Measurements from ENCODE around the gene MICAL1.

Gene MICAL1

DNA sequence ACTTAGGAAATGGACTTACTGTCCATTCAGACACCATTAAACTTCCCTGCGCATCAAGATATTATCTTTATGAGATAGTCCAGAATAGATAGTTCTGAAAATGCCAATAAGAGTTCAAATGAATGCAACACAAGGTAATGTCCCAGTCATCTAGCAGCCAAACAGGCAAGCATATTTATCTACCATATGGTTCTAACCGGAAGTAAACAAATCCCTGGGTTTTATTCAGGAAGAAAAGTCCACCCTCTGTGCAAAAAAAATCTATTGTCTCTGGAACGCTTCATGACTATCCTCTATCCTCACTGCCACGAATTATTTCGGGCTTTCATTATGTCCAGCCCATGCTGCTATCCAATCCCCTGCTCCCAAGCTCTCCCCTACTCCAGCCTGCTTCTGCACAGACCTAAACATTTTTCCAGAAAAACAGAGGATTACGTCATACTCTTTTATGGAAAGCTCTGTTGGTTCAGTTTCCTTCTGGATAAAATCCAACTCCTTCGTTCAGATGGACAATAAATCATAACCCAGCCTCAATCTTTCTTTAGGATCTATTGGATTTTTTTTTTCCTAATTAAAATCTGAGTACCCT is 26.6 kb downstream of the MICAL1 start:
- no peaks in the 10 kb centered on the region for H3K27me3 ChIP-seq (ENCODE audit: insufficient read depth, low read depth, severe bottlenecking)
- no peak overlapping the region for H3K27ac ChIP-seq
- no peaks in the 10 kb centered on the region for H3K9me3 ChIP-seq (ENCODE audit: severe bottlenecking)
- TF ChIP-seq, protein P1, sequence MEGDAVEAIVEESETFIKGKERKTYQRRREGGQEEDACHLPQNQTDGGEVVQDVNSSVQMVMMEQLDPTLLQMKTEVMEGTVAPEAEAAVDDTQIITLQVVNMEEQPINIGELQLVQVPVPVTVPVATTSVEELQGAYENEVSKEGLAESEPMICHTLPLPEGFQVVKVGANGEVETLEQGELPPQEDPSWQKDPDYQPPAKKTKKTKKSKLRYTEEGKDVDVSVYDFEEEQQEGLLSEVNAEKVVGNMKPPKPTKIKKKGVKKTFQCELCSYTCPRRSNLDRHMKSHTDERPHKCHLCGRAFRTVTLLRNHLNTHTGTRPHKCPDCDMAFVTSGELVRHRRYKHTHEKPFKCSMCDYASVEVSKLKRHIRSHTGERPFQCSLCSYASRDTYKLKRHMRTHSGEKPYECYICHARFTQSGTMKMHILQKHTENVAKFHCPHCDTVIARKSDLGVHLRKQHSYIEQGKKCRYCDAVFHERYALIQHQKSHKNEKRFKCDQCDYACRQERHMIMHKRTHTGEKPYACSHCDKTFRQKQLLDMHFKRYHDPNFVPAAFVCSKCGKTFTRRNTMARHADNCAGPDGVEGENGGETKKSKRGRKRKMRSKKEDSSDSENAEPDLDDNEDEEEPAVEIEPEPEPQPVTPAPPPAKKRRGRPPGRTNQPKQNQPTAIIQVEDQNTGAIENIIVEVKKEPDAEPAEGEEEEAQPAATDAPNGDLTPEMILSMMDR (IDR thresholded peaks at IDR 0.05; ENCODE audit: low read depth, low read length) = no peak
- DNase-seq = no peak
- no peaks in the 10 kb centered on the region for H3K36me3 ChIP-seq
- H3K4me3 ChIP-seq (ENCODE audit: low read depth, low read length) = no peak overlapping the region

DNA sequence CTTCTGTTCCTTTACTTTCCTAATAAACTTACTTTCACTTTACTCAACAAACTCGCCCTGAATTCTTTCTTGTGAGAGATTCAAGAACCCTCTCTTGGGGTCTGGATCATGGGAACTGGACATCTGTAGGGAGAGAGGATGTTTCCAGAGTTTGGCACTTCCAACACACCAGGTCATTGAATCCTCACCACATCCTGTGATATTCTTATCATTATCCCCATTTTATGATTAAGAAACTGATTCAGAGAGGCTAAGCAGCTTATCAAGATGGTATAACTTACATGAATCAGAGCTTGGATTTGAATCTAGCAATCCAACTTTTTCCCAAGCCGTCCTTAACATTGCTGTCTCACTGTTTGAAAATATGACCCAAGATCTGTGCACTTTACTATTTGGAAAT is 30.6 kb downstream of the MICAL1 start:
- no peaks in the 10 kb centered on the region for H3K9me3 ChIP-seq (ENCODE audit: severe bottlenecking)

DNA sequence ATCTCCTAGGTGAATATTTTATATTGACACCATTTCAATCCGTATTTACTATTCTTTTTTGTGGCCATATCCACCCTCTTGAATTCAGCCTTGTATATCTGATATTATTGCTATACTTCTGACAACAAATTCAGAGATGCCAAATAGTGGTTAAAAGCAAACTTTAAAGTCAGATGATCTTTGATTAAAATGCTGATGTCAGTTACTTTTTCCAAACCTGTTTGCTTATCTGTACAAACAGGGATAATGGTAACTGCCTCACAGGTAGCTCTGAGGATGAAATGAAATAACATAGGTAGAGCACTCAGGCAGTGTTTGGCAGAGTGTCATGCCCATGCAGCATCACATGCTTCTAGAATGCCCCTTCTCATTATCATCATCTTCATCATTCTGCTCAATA is 34.4 kb downstream of the MICAL1 start:
- Histone ChIP-seq H3K4me3 (ENCODE audit: low read depth, low read length) (no peak overlapping the region), H3K27ac (no peak overlapping the region), H3K27me3 (ENCODE audit: insufficient read depth, low read depth, severe bottlenecking) (no peaks in the 10 kb centered on the region), H3K9me3 (ENCODE audit: severe bottlenecking) (no peaks in the 10 kb centered on the region), H3K36me3 (no peaks in the 10 kb centered on the region)
- DNase-seq = no peak
- TF ChIP-seq, protein P1 (IDR thresholded peaks at IDR 0.05; ENCODE audit: low read depth, low read length) = no peak

More for the DNA sequence above, 30.6 kb downstream of the MICAL1 start:
- Histone ChIP-seq H3K36me3 (no peaks in the 10 kb centered on the region), H3K4me3 (ENCODE audit: low read depth, low read length) (no peak overlapping the region), H3K27ac (no peak overlapping the region), H3K27me3 (ENCODE audit: insufficient read depth, low read depth, severe bottlenecking) (no peaks in the 10 kb centered on the region)
- TF ChIP-seq, protein P1 (IDR thresholded peaks at IDR 0.05; ENCODE audit: low read depth, low read length) = no peak
- no peak for DNase-seq

DNA sequence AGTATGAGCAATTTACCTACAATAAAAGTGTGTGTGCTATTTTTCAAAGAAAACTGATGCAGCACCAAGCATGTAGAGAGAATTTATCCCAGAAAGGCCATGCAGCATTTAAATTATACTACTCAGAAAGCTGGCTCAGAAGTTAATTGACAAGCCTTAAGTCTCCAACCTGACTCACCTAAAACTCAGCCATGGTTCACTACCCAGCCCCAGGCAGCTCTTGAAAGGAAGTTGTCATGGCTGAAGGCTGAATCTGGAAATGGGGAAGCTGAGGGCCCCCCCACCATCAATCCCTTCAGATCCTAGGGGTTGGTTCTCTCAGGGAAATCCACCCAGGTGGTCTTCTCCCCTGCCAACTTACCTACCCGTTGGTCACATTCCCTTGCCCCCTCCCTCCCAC is 34.8 kb downstream of the MICAL1 start:
- no peak overlapping the region for H3K4me3 ChIP-seq (ENCODE audit: low read depth, low read length)
- TF ChIP-seq, protein P1 (IDR thresholded peaks at IDR 0.05; ENCODE audit: low read depth, low read length) = no peak
- no peak overlapping the region for H3K27ac ChIP-seq
- no peaks in the 10 kb centered on the region for H3K9me3 ChIP-seq (ENCODE audit: severe bottlenecking)
- H3K27me3 ChIP-seq (ENCODE audit: insufficient read depth, low read depth, severe bottlenecking) = no peaks in the 10 kb centered on the region
- DNase-seq = no peak
- H3K36me3 ChIP-seq = no peaks in the 10 kb centered on the region

DNA sequence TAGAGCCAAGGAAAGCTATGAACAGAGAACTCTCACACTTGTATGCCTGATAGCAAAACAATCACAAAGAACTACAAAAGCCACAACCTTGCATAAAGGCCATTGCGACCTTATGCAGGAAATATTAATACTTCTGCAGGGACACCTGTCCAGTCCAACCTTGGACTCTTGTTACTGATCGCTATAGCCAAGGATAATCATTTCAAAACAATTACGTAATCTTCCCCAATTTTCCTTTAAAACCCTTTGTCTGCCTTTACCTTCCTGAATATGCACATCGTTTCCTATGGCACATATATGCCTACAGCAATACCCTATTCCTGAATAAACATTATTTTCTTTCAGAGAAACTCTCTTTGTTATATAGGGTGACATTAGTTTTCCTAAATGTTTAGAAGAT is 37.9 kb downstream of the MICAL1 start:
- no peak for DNase-seq
- H3K36me3 ChIP-seq = no peaks in the 10 kb centered on the region
- TF ChIP-seq, protein P1 (IDR thresholded peaks at IDR 0.05; ENCODE audit: low read depth, low read length) = no peak
- no peaks in the 10 kb centered on the region for H3K9me3 ChIP-seq (ENCODE audit: severe bottlenecking)
- H3K27me3 ChIP-seq (ENCODE audit: insufficient read depth, low read depth, severe bottlenecking) = no peaks in the 10 kb centered on the region
- H3K27ac ChIP-seq = no peak overlapping the region
- H3K4me3 ChIP-seq (ENCODE audit: low read depth, low read length) = no peak overlapping the region

DNA sequence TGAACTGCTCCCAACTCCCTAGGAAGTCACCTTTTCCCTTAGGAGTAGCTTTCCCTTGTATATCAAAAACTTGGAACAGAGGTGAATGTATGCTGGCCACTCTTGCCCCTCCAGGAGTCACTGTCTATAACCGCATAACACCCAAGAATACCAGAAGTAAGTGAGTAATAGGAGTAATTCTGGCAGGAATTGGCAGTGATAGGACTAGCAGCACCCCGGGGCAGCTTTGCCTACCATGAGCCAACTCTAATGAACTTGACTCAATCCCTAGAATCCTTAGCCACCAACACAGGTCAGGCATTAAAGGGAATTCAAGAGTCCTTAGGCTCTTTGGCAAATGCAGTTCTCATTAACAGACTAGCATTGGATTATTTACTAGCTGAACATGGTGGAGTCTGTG is 44.5 kb downstream of the MICAL1 start:
- Histone ChIP-seq H3K4me3 (ENCODE audit: low read depth, low read length) (no peak overlapping the region), H3K27me3 (ENCODE audit: insufficient read depth, low read depth, severe bottlenecking) (no peaks in the 10 kb centered on the region), H3K9me3 (ENCODE audit: severe bottlenecking) (no peaks in the 10 kb centered on the region), H3K27ac (no peak overlapping the region), H3K36me3 (no peaks in the 10 kb centered on the region)
- DNase-seq = no peak
- TF ChIP-seq, protein P1 (IDR thresholded peaks at IDR 0.05; ENCODE audit: low read depth, low read length) = no peak
